ENCODE data around the gene RHBDF1.
A peak's percentile ranks its signal among the peaks of the same experiment; 100 is the strongest.
"Not testable (repeated sequence)": the region's sequence is repeated elsewhere in the genome, so short reads cannot be mapped to it uniquely, and the experiment has no call there.

RHBDF1 gene

GRCh38 chr16:34648-34987 is 37.8 kb downstream of the RHBDF1 start:
- Histone ChIP-seq H3K4me3 (ENCODE audit: extremely low read depth, insufficient read depth, low read length, poor library complexity, severe bottlenecking) (no peak overlapping the region), H3K36me3 (ENCODE audit: control insufficient read depth, insufficient read depth, low read length) (no peaks in the 10 kb centered on the region), H3K27ac (ENCODE audit: low read depth, low read length, severe bottlenecking) (no peak overlapping the region), H3K4me1 (ENCODE audit: control insufficient read depth, insufficient read depth, low read length, poor library complexity, severe bottlenecking) (no peaks in the 10 kb centered on the region), H3K9me3 (ENCODE audit: control insufficient read depth, low read length) (no peaks in the 10 kb centered on the region)
- 81 to 82% methylated on average over 6 of the region's 6 CpGs for WGBS, 2 experiments (ENCODE audit: insufficient coverage in 2 of 2)

- Histone ChIP-seq H3K4me3 (ENCODE audit: extremely low read depth, insufficient read depth, low read length, poor library complexity, severe bottlenecking) (no peak overlapping the region), H3K27ac (ENCODE audit: low read depth, low read length, severe bottlenecking) (no peak overlapping the region), H3K36me3 (ENCODE audit: control insufficient read depth, insufficient read depth, low read length) (no peaks in the 10 kb centered on the region), H3K9me3 (ENCODE audit: control insufficient read depth, low read length) (no peaks in the 10 kb centered on the region), H3K4me1 (ENCODE audit: control insufficient read depth, insufficient read depth, low read length, poor library complexity, severe bottlenecking) (no peaks in the 10 kb centered on the region)
- 82 to 85% methylated on average over 17 to 18 of the region's 21 CpGs for WGBS, 2 experiments (ENCODE audit: insufficient coverage in 2 of 2)
Observed at GRCh38 chr16:33877-34647, 38.4 kb downstream of the RHBDF1 start.

GRCh38 chr16:33154-33876 is 39.1 kb downstream of the RHBDF1 start:
- not testable (repeated sequence) for H3K9me3 ChIP-seq (ENCODE audit: control insufficient read depth, low read length); H3K27ac ChIP-seq (ENCODE audit: low read depth, low read length, severe bottlenecking); H3K4me3 ChIP-seq (ENCODE audit: extremely low read depth, insufficient read depth, low read length, poor library complexity, severe bottlenecking); H3K4me1 ChIP-seq (ENCODE audit: control insufficient read depth, insufficient read depth, low read length, poor library complexity, severe bottlenecking); H3K36me3 ChIP-seq (ENCODE audit: control insufficient read depth, insufficient read depth, low read length)
- WGBS, 2 experiments (ENCODE audit: insufficient coverage in 2 of 2): 90 to 95% methylated on average over 2 of the region's 8 CpGs

GRCh38 chr16:30627-31026 is 41.8 kb downstream of the RHBDF1 start:
- no CpG with 5 or more reads among the region's 7 CpGs for whole genome bisulfite sequencing, 2 experiments (ENCODE audit: insufficient coverage in 2 of 2)
- not testable (repeated sequence) for H3K27ac ChIP-seq (ENCODE audit: low read depth, low read length, severe bottlenecking); H3K9me3 ChIP-seq (ENCODE audit: control insufficient read depth, low read length); H3K4me3 ChIP-seq (ENCODE audit: extremely low read depth, insufficient read depth, low read length, poor library complexity, severe bottlenecking); H3K4me1 ChIP-seq (ENCODE audit: control insufficient read depth, insufficient read depth, low read length, poor library complexity, severe bottlenecking); H3K36me3 ChIP-seq (ENCODE audit: control insufficient read depth, insufficient read depth, low read length)

- H3K27ac ChIP-seq (ENCODE audit: low read depth, low read length, severe bottlenecking); H3K36me3 ChIP-seq (ENCODE audit: control insufficient read depth, insufficient read depth, low read length); H3K4me3 ChIP-seq (ENCODE audit: extremely low read depth, insufficient read depth, low read length, poor library complexity, severe bottlenecking); H3K4me1 ChIP-seq (ENCODE audit: control insufficient read depth, insufficient read depth, low read length, poor library complexity, severe bottlenecking); H3K9me3 ChIP-seq (ENCODE audit: control insufficient read depth, low read length): not testable (repeated sequence)
- no CpG with 5 or more reads among the region's 5 CpGs for WGBS, 2 experiments (ENCODE audit: insufficient coverage in 2 of 2)
Observed at GRCh38 chr16:25926-26348, 46.5 kb downstream of the RHBDF1 start.

- not testable (repeated sequence) for H3K4me3 ChIP-seq (ENCODE audit: extremely low read depth, insufficient read depth, low read length, poor library complexity, severe bottlenecking); H3K36me3 ChIP-seq (ENCODE audit: control insufficient read depth, insufficient read depth, low read length); H3K9me3 ChIP-seq (ENCODE audit: control insufficient read depth, low read length); H3K4me1 ChIP-seq (ENCODE audit: control insufficient read depth, insufficient read depth, low read length, poor library complexity, severe bottlenecking); H3K27ac ChIP-seq (ENCODE audit: low read depth, low read length, severe bottlenecking)
- no CpG with 5 or more reads among the region's 22 CpGs for WGBS, 2 experiments (ENCODE audit: insufficient coverage in 2 of 2)
Observed at GRCh38 chr16:24151-24550, 48.3 kb downstream of the RHBDF1 start.

GRCh38 chr16:20886-21285 is 51.5 kb downstream of the RHBDF1 start:
- 87 to 97% methylated on average over 5 to 10 of the region's 12 CpGs for WGBS, 2 experiments (ENCODE audit: insufficient coverage in 2 of 2)

GRCh38 chr16:17062-17765 is 55.2 kb downstream of the RHBDF1 start:
- H3K4me3 ChIP-seq (ENCODE audit: extremely low read depth, insufficient read depth, low read length, poor library complexity, severe bottlenecking); H3K36me3 ChIP-seq (ENCODE audit: control insufficient read depth, insufficient read depth, low read length); H3K4me1 ChIP-seq (ENCODE audit: control insufficient read depth, insufficient read depth, low read length, poor library complexity, severe bottlenecking); H3K9me3 ChIP-seq (ENCODE audit: control insufficient read depth, low read length); H3K27ac ChIP-seq (ENCODE audit: low read depth, low read length, severe bottlenecking): not testable (repeated sequence)
- no CpG with 5 or more reads among the region's 20 CpGs for WGBS, 2 experiments (ENCODE audit: insufficient coverage in 2 of 2)

More at GRCh38 chr16:20886-21285, 51.5 kb downstream of the RHBDF1 start:
- not testable (repeated sequence) for H3K9me3 ChIP-seq (ENCODE audit: control insufficient read depth, low read length); H3K4me1 ChIP-seq (ENCODE audit: control insufficient read depth, insufficient read depth, low read length, poor library complexity, severe bottlenecking); H3K36me3 ChIP-seq (ENCODE audit: control insufficient read depth, insufficient read depth, low read length); H3K4me3 ChIP-seq (ENCODE audit: extremely low read depth, insufficient read depth, low read length, poor library complexity, severe bottlenecking); H3K27ac ChIP-seq (ENCODE audit: low read depth, low read length, severe bottlenecking)

- H3K27ac ChIP-seq (ENCODE audit: low read depth, low read length, severe bottlenecking); H3K36me3 ChIP-seq (ENCODE audit: control insufficient read depth, insufficient read depth, low read length); H3K4me1 ChIP-seq (ENCODE audit: control insufficient read depth, insufficient read depth, low read length, poor library complexity, severe bottlenecking); H3K4me3 ChIP-seq (ENCODE audit: extremely low read depth, insufficient read depth, low read length, poor library complexity, severe bottlenecking); H3K9me3 ChIP-seq (ENCODE audit: control insufficient read depth, low read length): not testable (repeated sequence)
- no CpG with 5 or more reads among the region's 27 CpGs for WGBS, 2 experiments (ENCODE audit: insufficient coverage in 2 of 2)
Observed at GRCh38 chr16:10772-11171, 61.7 kb downstream of the RHBDF1 start.

- Histone ChIP-seq H3K4me3 (ENCODE audit: extremely low read depth, insufficient read depth, low read length, poor library complexity, severe bottlenecking) (peak overlapping the region; percentile 14), H3K36me3 (ENCODE audit: control insufficient read depth, insufficient read depth, low read length) (no peaks in the 10 kb centered on the region), H3K4me1 (ENCODE audit: control insufficient read depth, insufficient read depth, low read length, poor library complexity, severe bottlenecking) (no peaks in the 10 kb centered on the region), H3K9me3 (ENCODE audit: control insufficient read depth, low read length) (no peaks in the 10 kb centered on the region), H3K27ac (ENCODE audit: low read depth, low read length, severe bottlenecking) (no peak overlapping the region)
- WGBS, 2 experiments (ENCODE audit: insufficient coverage in 2 of 2): 77 to 89% methylated on average over 8 to 9 of the region's 48 CpGs
Observed at GRCh38 chr16:9903-10665, 62.3 kb downstream of the RHBDF1 start.
